Measurements from ENCODE around the gene SEC61B. TPM values are rescaled to one million over a fixed set of nuclear protein-coding genes. Genes with fewer than 3 reads are reported as not detected.

Gene SEC61B
- total and polyA plus RNA-seq, 7 experiments from 2014 or later = 50.4 to 292 (median 75.1) TPM

- peaks cover 7 to 13% of the 10 kb centered on the region in 2 donors for H3K4me1 ChIP-seq (ENCODE audit: control insufficient read depth in 2 of 2, insufficient read depth in 2 of 2, low read length in 2 of 2)
- Mint-ChIP-seq H3K36me3 (peaks cover 9 to 50% (median 40%) of the 10 kb centered on the region in 5 donors), H3K4me1 (peaks cover 22 to 49% (median 42%) of the 10 kb centered on the region in 7 donors), H3K9me3 (peaks cover 0 to 11% (median 1%) of the 10 kb centered on the region in 11 donors), H3K27me3 (no peaks in the 10 kb centered on the region), H3K27ac (peak overlapping the region in 1 of 9 donors; percentile 69), H3K4me3 (no peak overlapping the region)
- ChIA-PET POLR2A (interaction anchor here (1.1 kb wide), 1 partner anchor 15 kb away, joined by 3 read pairs; no protein-coding TSS in a partner anchor), CTCF (interaction anchor here (1.4 kb wide), 1 partner anchor 15 kb away, joined by 3 read pairs; no protein-coding TSS in a partner anchor)
- no peak overlapping the region for H3K4me3 ChIP-seq (ENCODE audit: low read length)
- H3K9me3 ChIP-seq (ENCODE audit: control insufficient read depth in 2 of 3, low read length in 3 of 3) = peaks cover 0 to 3% (median 0%) of the 10 kb centered on the region in 3 experiments
- H3K27ac ChIP-seq (ENCODE audit: low read depth, low read length) = no peak overlapping the region
- H3K27me3 ChIP-seq (ENCODE audit: control insufficient read depth in 2 of 2, insufficient read depth in 2 of 2, low read length in 2 of 2) = no peaks in the 10 kb centered on the region
- intact Hi-C loops (cut with micrococcal nuclease) = no loop called here
- ATAC-seq = no peak
- DNase-seq = no peak
- H3K36me3 ChIP-seq (ENCODE audit: control insufficient read depth in 2 of 3, insufficient read depth in 3 of 3, low read length in 3 of 3) = peaks cover 0 to 14% (median 0%) of the 10 kb centered on the region in 3 experiments
These were observed 6.0 kb upstream of the SEC61B start for GRCh38 chr9:99216073-99216472.

- intact Hi-C loops (cut with micrococcal nuclease) = loop anchor here (5.0 to 10.0 kb wide), 7 partner anchors 103 to 1207 kb away; partner anchors contain the start of genes TBC1D2 (in 2 of the 2), GALNT12 (in 1 of the 2), MSANTD3 (in 1 of the 2) and STX17 (in 1 of the 2)
- no peak overlapping the region for H3K4me3 ChIP-seq (ENCODE audit: low read length)
- no peaks in the 10 kb centered on the region for H3K27me3 ChIP-seq (ENCODE audit: control insufficient read depth in 2 of 2, insufficient read depth in 2 of 2, low read length in 2 of 2)
- Mint-ChIP-seq H3K27me3 (no peaks in the 10 kb centered on the region), H3K36me3 (peaks cover 8 to 50% (median 47%) of the 10 kb centered on the region in 5 donors), H3K27ac (peak overlapping the region in 6 of 9 donors; percentile 3 to 99 (median 38)), H3K4me3 (peak overlapping the region; percentile 63 to 100 (median 82)), H3K9me3 (peaks cover 0 to 4% (median 0%) of the 10 kb centered on the region in 11 donors), H3K4me1 (peaks cover 45 to 76% (median 70%) of the 10 kb centered on the region in 7 donors)
- peaks cover 21 to 29% of the 10 kb centered on the region in 2 donors for H3K4me1 ChIP-seq (ENCODE audit: control insufficient read depth in 2 of 2, insufficient read depth in 2 of 2, low read length in 2 of 2)
- H3K27ac ChIP-seq (ENCODE audit: low read depth, low read length) = no peak overlapping the region
- CTCF ChIA-PET = no interaction called here
- no peaks in the 10 kb centered on the region for H3K9me3 ChIP-seq (ENCODE audit: control insufficient read depth in 2 of 3, low read length in 3 of 3)
- DNase-seq (no peak), ATAC-seq (no peak)
- H3K36me3 ChIP-seq (ENCODE audit: control insufficient read depth in 2 of 3, insufficient read depth in 3 of 3, low read length in 3 of 3) = peaks cover 0 to 25% (median 0%) of the 10 kb centered on the region in 3 experiments
- POLR2A ChIA-PET = interaction anchor here (0.6 to 1.2 kb wide), 2 partner anchors 144 to 168 kb away, joined by 3 read pairs; no protein-coding TSS in a partner anchor
These were observed 2.1 kb upstream of the SEC61B start for GRCh38 chr9:99220011-99220410.

GRCh38 chr9:99221266-99221620 lies 839 bp upstream of the SEC61B start:
- ChIA-PET POLR2A (interaction anchor here (0.8 to 2.5 kb wide), 5 partner anchors 11 to 71 kb away, joined by 3 to 10 read pairs (median 5); no protein-coding TSS in a partner anchor), CTCF (no interaction called here)
- H3K4me1 Mint-ChIP-seq = peaks cover 48 to 89% (median 79%) of the 10 kb centered on the region in 7 donors
- peaks cover 21 to 29% of the 10 kb centered on the region in 2 donors for H3K4me1 ChIP-seq (ENCODE audit: control insufficient read depth in 2 of 2, insufficient read depth in 2 of 2, low read length in 2 of 2)
- H3K9me3 ChIP-seq (ENCODE audit: control insufficient read depth in 2 of 3, low read length in 3 of 3) = no peaks in the 10 kb centered on the region
- no peaks in the 10 kb centered on the region for H3K27me3 ChIP-seq (ENCODE audit: control insufficient read depth in 2 of 2, insufficient read depth in 2 of 2, low read length in 2 of 2)
- H3K27ac Mint-ChIP-seq = peak overlapping the region; percentile 46 to 100 (median 94)
- H3K4me3 Mint-ChIP-seq = peak overlapping the region; percentile 92 to 100 (median 99)
- no peaks in the 10 kb centered on the region for H3K27me3 Mint-ChIP-seq
- peak overlapping the region; percentile 90 for H3K4me3 ChIP-seq (ENCODE audit: low read length)
- intact Hi-C loops (cut with micrococcal nuclease) = loop anchor here (5.0 to 10.0 kb wide), 7 partner anchors 104 to 1206 kb away; partner anchors contain the start of genes TBC1D2 (in 2 of the 2), GALNT12 (in 1 of the 2), MSANTD3 (in 1 of the 2) and STX17 (in 1 of the 2)
- no peak for ATAC-seq
- H3K9me3 Mint-ChIP-seq = peaks cover 0 to 4% (median 0%) of the 10 kb centered on the region in 11 donors
- DNase-seq = no peak
- peak overlapping the region; percentile 86 for H3K27ac ChIP-seq (ENCODE audit: low read depth, low read length)
- peaks cover 4 to 42% (median 35%) of the 10 kb centered on the region in 5 donors for H3K36me3 Mint-ChIP-seq
- peaks cover 0 to 30% (median 0%) of the 10 kb centered on the region in 3 experiments for H3K36me3 ChIP-seq (ENCODE audit: control insufficient read depth in 2 of 3, insufficient read depth in 3 of 3, low read length in 3 of 3)

GRCh38 chr9:99222416-99223270 lies 561 bp downstream of the SEC61B start:
- peaks cover 4 to 34% (median 25%) of the 10 kb centered on the region in 5 donors for H3K36me3 Mint-ChIP-seq
- H3K4me1 Mint-ChIP-seq = peaks cover 48 to 84% (median 73%) of the 10 kb centered on the region in 7 donors
- peak overlapping the region; percentile 99 to 100 (median 100) for H3K27ac Mint-ChIP-seq
- no peak for DNase-seq
- ChIA-PET CTCF (interaction anchor here (1.0 kb wide), 2 partner anchors 9 to 38 kb away, joined by 3 to 6 read pairs; no protein-coding TSS in a partner anchor), POLR2A (interaction anchor here (0.8 to 2.5 kb wide), 4 partner anchors 9 to 36 kb away, joined by 3 to 10 read pairs (median 6); no protein-coding TSS in a partner anchor)
- Histone ChIP-seq H3K4me1 (ENCODE audit: control insufficient read depth in 2 of 2, insufficient read depth in 2 of 2, low read length in 2 of 2) (peaks cover 21 to 29% of the 10 kb centered on the region in 2 donors), H3K9me3 (ENCODE audit: control insufficient read depth in 2 of 3, low read length in 3 of 3) (no peaks in the 10 kb centered on the region), H3K4me3 (ENCODE audit: low read length) (peak overlapping the region; percentile 90), H3K27me3 (ENCODE audit: control insufficient read depth in 2 of 2, insufficient read depth in 2 of 2, low read length in 2 of 2) (no peaks in the 10 kb centered on the region), H3K27ac (ENCODE audit: low read depth, low read length) (peak overlapping the region; percentile 86), H3K36me3 (ENCODE audit: control insufficient read depth in 2 of 3, insufficient read depth in 3 of 3, low read length in 3 of 3) (peaks cover 0 to 29% (median 0%) of the 10 kb centered on the region in 3 experiments)
- peak overlapping the region; percentile 92 to 100 (median 99) for H3K4me3 Mint-ChIP-seq
- no peaks in the 10 kb centered on the region for H3K27me3 Mint-ChIP-seq
- H3K9me3 Mint-ChIP-seq = peaks cover 0 to 4% (median 0%) of the 10 kb centered on the region in 11 donors
- ATAC-seq = peak; percentile 35
- intact Hi-C loops (cut with micrococcal nuclease) = loop anchor here (1.0 to 10.0 kb wide), 20 partner anchors 31 to 1376 kb away; partner anchors contain the start of genes INVS (in 2 of the 2), STX17 (in 2 of the 2), TBC1D2 (in 2 of the 2) and TEX10 (in 2 of the 2)

GRCh38 chr9:99224445-99224844 lies 2.4 kb downstream of the SEC61B start:
- H3K4me1 Mint-ChIP-seq = peaks cover 46 to 72% (median 58%) of the 10 kb centered on the region in 7 donors
- H3K27ac Mint-ChIP-seq = peak overlapping the region in 5 of 9 donors; percentile 81 to 100 (median 99)
- H3K9me3 Mint-ChIP-seq = peaks cover 0 to 4% (median 0%) of the 10 kb centered on the region in 11 donors
- Histone ChIP-seq H3K9me3 (ENCODE audit: control insufficient read depth in 2 of 3, low read length in 3 of 3) (no peaks in the 10 kb centered on the region), H3K27me3 (ENCODE audit: control insufficient read depth in 2 of 2, insufficient read depth in 2 of 2, low read length in 2 of 2) (no peaks in the 10 kb centered on the region), H3K27ac (ENCODE audit: low read depth, low read length) (no peak overlapping the region), H3K4me3 (ENCODE audit: low read length) (no peak overlapping the region), H3K4me1 (ENCODE audit: control insufficient read depth in 2 of 2, insufficient read depth in 2 of 2, low read length in 2 of 2) (peaks cover 21 to 28% of the 10 kb centered on the region in 2 donors), H3K36me3 (ENCODE audit: control insufficient read depth in 2 of 3, insufficient read depth in 3 of 3, low read length in 3 of 3) (peaks cover 0 to 34% (median 10%) of the 10 kb centered on the region in 3 experiments)
- peaks cover 7 to 32% (median 17%) of the 10 kb centered on the region in 5 donors for H3K36me3 Mint-ChIP-seq
- ATAC-seq (no peak), DNase-seq (no peak)
- intact Hi-C loops (cut with micrococcal nuclease) = loop anchor here (5.0 to 10.0 kb wide), 7 partner anchors 107 to 1203 kb away; partner anchors contain the start of genes TBC1D2 (in 2 of the 2), GALNT12 (in 1 of the 2), MSANTD3 (in 1 of the 2) and STX17 (in 1 of the 2)
- H3K27me3 Mint-ChIP-seq = no peaks in the 10 kb centered on the region
- POLR2A ChIA-PET = no interaction called here
- H3K4me3 Mint-ChIP-seq = peak overlapping the region in 7 of 10 donors; percentile 5 to 100 (median 99)
- CTCF ChIA-PET = no interaction called here

- Histone ChIP-seq H3K27me3 (ENCODE audit: control insufficient read depth in 2 of 2, insufficient read depth in 2 of 2, low read length in 2 of 2) (no peaks in the 10 kb centered on the region), H3K4me3 (ENCODE audit: low read length) (no peak overlapping the region), H3K27ac (ENCODE audit: low read depth, low read length) (no peak overlapping the region), H3K9me3 (ENCODE audit: control insufficient read depth in 2 of 3, low read length in 3 of 3) (no peaks in the 10 kb centered on the region), H3K4me1 (ENCODE audit: control insufficient read depth in 2 of 2, insufficient read depth in 2 of 2, low read length in 2 of 2) (peaks cover 15 to 16% of the 10 kb centered on the region in 2 donors), H3K36me3 (ENCODE audit: control insufficient read depth in 2 of 3, insufficient read depth in 3 of 3, low read length in 3 of 3) (peaks cover 4 to 48% (median 10%) of the 10 kb centered on the region in 3 experiments)
- H3K27ac Mint-ChIP-seq = no peak overlapping the region
- no peak for DNase-seq
- no peak overlapping the region for H3K4me3 Mint-ChIP-seq
- POLR2A ChIA-PET = interaction anchor here (0.6 kb wide), 1 partner anchor 42 kb away, joined by 3 read pairs; no protein-coding TSS in a partner anchor
- no peaks in the 10 kb centered on the region for H3K27me3 Mint-ChIP-seq
- CTCF ChIA-PET = no interaction called here
- no peak for ATAC-seq
- peaks cover 7 to 32% (median 26%) of the 10 kb centered on the region in 5 donors for H3K36me3 Mint-ChIP-seq
- intact Hi-C loops (cut with micrococcal nuclease) = loop anchor here in 1 of 2 donors (10.0 kb wide), 1 partner anchor 971 kb away; the partner anchor contains the start of gene TBC1D2
- peaks cover 0 to 4% (median 0%) of the 10 kb centered on the region in 11 donors for H3K9me3 Mint-ChIP-seq
- H3K4me1 Mint-ChIP-seq = peaks cover 33 to 56% (median 42%) of the 10 kb centered on the region in 7 donors
These were observed 4.0 kb downstream of the SEC61B start for GRCh38 chr9:99226054-99226453.
